Measurements from ENCODE around the gene ZFY. TPM values are rescaled to one million over a fixed set of nuclear protein-coding genes. Genes with fewer than 3 reads are reported as not detected.

Gene ZFY
- polyA plus RNA-seq, 1 donor (not counting 4 experiments of a cell fraction or from before 2014, with no cell fraction given) = not detected

GRCh38 chrY:3019584-3019983, 84.4 kb downstream of the ZFY start:
- TF ChIP-seq EZH2 (IDR thresholded peaks at IDR 0.05; ENCODE audit: low read length) (no peak), CTCF (optimal IDR thresholded peaks at IDR 0.05 in 1 of 3, IDR thresholded peaks at IDR 0.05 in 1 of 3, conservative IDR thresholded peaks at IDR 0.05 in 1 of 3; ENCODE audit: extremely low read depth in 1 of 3, insufficient read depth in 2 of 3, low read length in 3 of 3) (no peak)
- Histone ChIP-seq H4K20me1 (ENCODE audit: control insufficient read depth, extremely low read depth, insufficient read depth, low read length) (no peaks in the 10 kb centered on the region), H3K27ac (ENCODE audit: control insufficient read depth, insufficient read depth, low read length) (no peak overlapping the region), H3K27me3 (ENCODE audit: control insufficient read depth, extremely low read depth, insufficient read depth, low read length) (no peaks in the 10 kb centered on the region), H3K36me3 (ENCODE audit: control insufficient read depth in 2 of 2, extremely low read depth in 1 of 2, insufficient read depth in 2 of 2, low read length in 2 of 2) (no peaks in the 10 kb centered on the region), H3K79me2 (ENCODE audit: control insufficient read depth, insufficient read depth, low read length) (no peaks in the 10 kb centered on the region), H3K4me3 (ENCODE audit: control insufficient read depth in 2 of 3, extremely low read depth in 1 of 3, insufficient read depth in 2 of 3, low read depth in 1 of 3, low read length in 3 of 3) (no peak overlapping the region), H3K9ac (ENCODE audit: control insufficient read depth, extremely low read depth, insufficient read depth, low read length) (no peak overlapping the region), H3K9me3 (ENCODE audit: control insufficient read depth, low read depth, low read length) (no peaks in the 10 kb centered on the region), H3K4me2 (ENCODE audit: control insufficient read depth, extremely low read depth, insufficient read depth, low read depth, low read length) (no peak overlapping the region), H3K4me1 (ENCODE audit: control insufficient read depth, extremely low read depth, insufficient read depth, low read length) (no peaks in the 10 kb centered on the region), H3K9me1 (ENCODE audit: control insufficient read depth, extremely low read depth, insufficient read depth, low read length) (no peaks in the 10 kb centered on the region), H2AFZ (ENCODE audit: control insufficient read depth, low read length) (no peak overlapping the region)
- dilution Hi-C loops (cut with MboI; ENCODE audit: extremely low pct_ligation_motif_present, low sequenced_read_pairs) = no loop called here
- DNase-seq (ENCODE audit: low read depth, low spot score) (no peak), FAIRE-seq (no peak)

- Histone ChIP-seq H3K4me1 (ENCODE audit: control insufficient read depth, extremely low read depth, insufficient read depth, low read length) (no peaks in the 10 kb centered on the region), H3K27me3 (ENCODE audit: control insufficient read depth, extremely low read depth, insufficient read depth, low read length) (no peaks in the 10 kb centered on the region), H3K9me1 (ENCODE audit: control insufficient read depth, extremely low read depth, insufficient read depth, low read length) (no peaks in the 10 kb centered on the region), H3K4me3 (ENCODE audit: control insufficient read depth in 2 of 3, extremely low read depth in 1 of 3, insufficient read depth in 2 of 3, low read depth in 1 of 3, low read length in 3 of 3) (no peak overlapping the region), H3K27ac (ENCODE audit: control insufficient read depth, insufficient read depth, low read length) (no peak overlapping the region), H3K9me3 (ENCODE audit: control insufficient read depth, low read depth, low read length) (no peaks in the 10 kb centered on the region), H3K79me2 (ENCODE audit: control insufficient read depth, insufficient read depth, low read length) (no peaks in the 10 kb centered on the region), H3K4me2 (ENCODE audit: control insufficient read depth, extremely low read depth, insufficient read depth, low read depth, low read length) (no peak overlapping the region), H3K36me3 (ENCODE audit: control insufficient read depth in 2 of 2, extremely low read depth in 1 of 2, insufficient read depth in 2 of 2, low read length in 2 of 2) (no peaks in the 10 kb centered on the region), H4K20me1 (ENCODE audit: control insufficient read depth, extremely low read depth, insufficient read depth, low read length) (no peaks in the 10 kb centered on the region), H3K9ac (ENCODE audit: control insufficient read depth, extremely low read depth, insufficient read depth, low read length) (no peak overlapping the region), H2AFZ (ENCODE audit: control insufficient read depth, low read length) (no peak overlapping the region)
- DNase-seq (ENCODE audit: low read depth, low spot score) (no peak), FAIRE-seq (no peak)
- TF ChIP-seq CTCF (optimal IDR thresholded peaks at IDR 0.05 in 1 of 3, IDR thresholded peaks at IDR 0.05 in 1 of 3, conservative IDR thresholded peaks at IDR 0.05 in 1 of 3; ENCODE audit: extremely low read depth in 1 of 3, insufficient read depth in 2 of 3, low read length in 3 of 3) = no peak
- no peak for TF ChIP-seq EZH2 (IDR thresholded peaks at IDR 0.05; ENCODE audit: low read length)
- dilution Hi-C loops (cut with MboI; ENCODE audit: extremely low pct_ligation_motif_present, low sequenced_read_pairs) = no loop called here
Measured at GRCh38 chrY:3021176-3021575, 86.0 kb downstream of the ZFY start.

All from keratinocyte (primary cell).